SU-DHL-6 (cell line): Measurements from ENCODE around the gene TACR1.

Experiments used
- H2AFZ ChIP-seq: fragments of 200-600 bp; sonication (generic); 2 replicates; pipeline ENCODE4 v1.6.1; 2014; ENCODE audit warnings: low read depth, mild to moderate bottlenecking, moderate library complexity, mixed read lengths, antibody characterized with exemption, low read length; ENCODE audit not compliant: severe bottlenecking
- H3F3A ChIP-seq: fragments of 200-600 bp; shearing (Covaris generic); 2 replicates; pipeline ENCODE4 v1.6.0; 2016; ENCODE audit warnings: antibody characterized with exemption, mild to moderate bottlenecking; ENCODE audit not compliant: insufficient read depth
- H3K27ac ChIP-seq: fragments of 200-600 bp; sonication (generic); 2 replicates; pipeline ENCODE4 v1.5.1; 2016; ENCODE audit warnings: low read depth, mild to moderate bottlenecking, low read length, moderate library complexity, mixed read lengths
- H3K27me3 ChIP-seq: fragments of 200-600 bp; sonication (generic), shearing (Covaris generic); 2 replicates; pipeline ENCODE4 v1.6.0; 2014; ENCODE audit warnings: mild to moderate bottlenecking, low read length
- H3K36me3 ChIP-seq: fragments of 200-600 bp; sonication (generic); 2 replicates; pipeline ENCODE4 v1.6.1; 2014; ENCODE audit warnings: mild to moderate bottlenecking, low read length, mixed read lengths
- H3K4me2 ChIP-seq: fragments of 300-600, 200-600 bp; shearing (Covaris generic), sonication (generic); 2 replicates; pipeline ENCODE4 v1.6.0; 2014; ENCODE audit warnings: low read length, low read depth, mild to moderate bottlenecking; ENCODE audit not compliant: poor library complexity, severe bottlenecking
- H3K4me3 ChIP-seq: fragments of 200-600 bp; sonication (generic); 2 replicates; pipeline ENCODE4 v1.5.1; 2014; ENCODE audit warnings: antibody characterized with exemption, low read length, mild to moderate bottlenecking, mixed read lengths; ENCODE audit not compliant: insufficient read depth, poor library complexity, severe bottlenecking
- H3K79me2 ChIP-seq: fragments of 200-600 bp; sonication (generic); 2 replicates; pipeline ENCODE4 v1.6.1; 2014; ENCODE audit warnings: mild to moderate bottlenecking, low read length, moderate library complexity; ENCODE audit not compliant: insufficient read depth
- H3K9ac ChIP-seq: fragments of 200-600 bp; sonication (generic); 2 replicates; pipeline ENCODE4 v1.7.0; 2014; ENCODE audit warnings: mild to moderate bottlenecking, low read length
- H3K9me2 ChIP-seq: fragments of 200-600 bp; sonication (generic); replicated peaks from 2 replicates; pipeline ENCODE4 v1.6.1; 2014; ENCODE audit warnings: low read length; ENCODE audit not compliant: insufficient read depth
- H3K9me3 ChIP-seq: fragments of 200-600 bp; sonication (generic); 2 replicates; pipeline ENCODE4 v1.6.1; 2014; ENCODE audit warnings: low read length, mixed read lengths; ENCODE audit not compliant: insufficient read depth
- H4K20me1 ChIP-seq: fragments of 200-600 bp; sonication (generic); 2 replicates; pipeline ENCODE4 v1.6.1; 2014; ENCODE audit warnings: low read depth, mild to moderate bottlenecking, antibody characterized with exemption, low read length, moderate library complexity, mixed read lengths
- EZH2phosphoT487 ChIP-seq: fragments of 200-600 bp; sonication (generic), shearing (Covaris generic); conservative IDR thresholded peaks from 2 replicates; pipeline ENCODE4 v1.6.1; 2018; ENCODE audit warnings: mild to moderate bottlenecking, antibody characterized with exemption, low read length, moderate library complexity, mixed read lengths
- TF ChIP-seq, protein P1 (sequence below): fragments of 200-600 bp; sonication (generic); IDR thresholded peaks from one replicate; pipeline ENCODE4 v1.5.1; 2017; ENCODE audit warnings: antibody characterized with exemption, mild to moderate bottlenecking, low read length, moderate library complexity; ENCODE audit not compliant: insufficient read depth, poor library complexity, severe bottlenecking

Gene TACR1

DNA sequence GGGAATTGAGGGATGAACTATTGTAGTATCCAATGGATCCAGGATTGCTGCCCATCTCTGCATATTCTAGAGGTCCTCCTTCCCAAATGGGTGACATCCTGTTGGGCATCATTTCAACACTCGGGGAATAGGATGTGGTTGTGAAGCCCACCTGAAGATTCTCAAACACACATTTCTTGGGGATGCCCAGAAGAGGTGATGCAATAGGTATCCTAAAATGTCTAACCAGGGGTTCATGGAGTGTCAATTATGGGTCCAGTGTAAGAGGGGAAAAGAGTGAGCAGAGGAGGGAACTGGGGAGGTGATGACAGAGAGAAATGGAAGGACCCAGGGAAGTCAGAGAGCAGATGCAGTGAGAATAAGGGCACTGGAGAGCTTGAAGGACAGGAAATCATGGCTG, 188.7 kb downstream of the TACR1 start:
- TF ChIP-seq, protein P1, sequence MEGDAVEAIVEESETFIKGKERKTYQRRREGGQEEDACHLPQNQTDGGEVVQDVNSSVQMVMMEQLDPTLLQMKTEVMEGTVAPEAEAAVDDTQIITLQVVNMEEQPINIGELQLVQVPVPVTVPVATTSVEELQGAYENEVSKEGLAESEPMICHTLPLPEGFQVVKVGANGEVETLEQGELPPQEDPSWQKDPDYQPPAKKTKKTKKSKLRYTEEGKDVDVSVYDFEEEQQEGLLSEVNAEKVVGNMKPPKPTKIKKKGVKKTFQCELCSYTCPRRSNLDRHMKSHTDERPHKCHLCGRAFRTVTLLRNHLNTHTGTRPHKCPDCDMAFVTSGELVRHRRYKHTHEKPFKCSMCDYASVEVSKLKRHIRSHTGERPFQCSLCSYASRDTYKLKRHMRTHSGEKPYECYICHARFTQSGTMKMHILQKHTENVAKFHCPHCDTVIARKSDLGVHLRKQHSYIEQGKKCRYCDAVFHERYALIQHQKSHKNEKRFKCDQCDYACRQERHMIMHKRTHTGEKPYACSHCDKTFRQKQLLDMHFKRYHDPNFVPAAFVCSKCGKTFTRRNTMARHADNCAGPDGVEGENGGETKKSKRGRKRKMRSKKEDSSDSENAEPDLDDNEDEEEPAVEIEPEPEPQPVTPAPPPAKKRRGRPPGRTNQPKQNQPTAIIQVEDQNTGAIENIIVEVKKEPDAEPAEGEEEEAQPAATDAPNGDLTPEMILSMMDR: no peak
- TF ChIP-seq EZH2phosphoT487: no peak
- H3K79me2 ChIP-seq: no peaks in the 10 kb centered on the region
- H3K4me2 ChIP-seq: no peak overlapping the region
- H3K9me3 ChIP-seq: no peaks in the 10 kb centered on the region
- H3K27me3 ChIP-seq: no peaks in the 10 kb centered on the region
- no peaks in the 10 kb centered on the region for H3K36me3 ChIP-seq
- no peak overlapping the region for H3K9ac ChIP-seq
- no peak overlapping the region for H2AFZ ChIP-seq
- H4K20me1 ChIP-seq: no peaks in the 10 kb centered on the region
- no peak overlapping the region for H3K4me3 ChIP-seq
- no peaks in the 10 kb centered on the region for H3F3A ChIP-seq
- no peak overlapping the region for H3K27ac ChIP-seq
- no peaks in the 10 kb centered on the region for H3K9me2 ChIP-seq

DNA sequence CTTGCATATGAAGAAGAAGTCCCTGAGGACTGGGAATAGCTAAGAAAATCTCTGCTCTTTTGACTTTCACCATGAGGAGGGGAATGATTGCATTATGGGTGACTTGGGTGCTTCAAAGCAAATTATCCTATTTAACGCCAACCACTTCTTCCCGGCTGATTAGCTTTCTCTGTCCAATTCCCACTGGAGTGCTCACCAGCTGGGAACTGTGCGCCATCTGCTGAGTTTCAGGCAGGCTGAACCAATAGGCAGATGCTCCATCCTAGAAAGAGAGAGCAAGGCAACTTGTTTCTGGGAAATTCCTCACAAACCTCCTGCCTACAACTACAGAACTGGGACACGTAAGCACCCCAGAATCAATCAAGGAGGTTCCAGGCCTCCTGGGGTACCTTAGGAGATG, 191.5 kb downstream of the TACR1 start:
- Histone ChIP-seq H3K4me2 (no peak overlapping the region), H3K9me2 (no peaks in the 10 kb centered on the region), H3K9ac (no peak overlapping the region), H3K9me3 (no peaks in the 10 kb centered on the region), H3K79me2 (no peaks in the 10 kb centered on the region), H3K36me3 (no peaks in the 10 kb centered on the region), H3K27me3 (no peaks in the 10 kb centered on the region), H3K27ac (no peak overlapping the region), H3F3A (no peaks in the 10 kb centered on the region), H2AFZ (no peak overlapping the region), H3K4me3 (no peak overlapping the region), H4K20me1 (no peaks in the 10 kb centered on the region)
- TF ChIP-seq EZH2phosphoT487: no peak
- TF ChIP-seq, protein P1: no peak

DNA sequence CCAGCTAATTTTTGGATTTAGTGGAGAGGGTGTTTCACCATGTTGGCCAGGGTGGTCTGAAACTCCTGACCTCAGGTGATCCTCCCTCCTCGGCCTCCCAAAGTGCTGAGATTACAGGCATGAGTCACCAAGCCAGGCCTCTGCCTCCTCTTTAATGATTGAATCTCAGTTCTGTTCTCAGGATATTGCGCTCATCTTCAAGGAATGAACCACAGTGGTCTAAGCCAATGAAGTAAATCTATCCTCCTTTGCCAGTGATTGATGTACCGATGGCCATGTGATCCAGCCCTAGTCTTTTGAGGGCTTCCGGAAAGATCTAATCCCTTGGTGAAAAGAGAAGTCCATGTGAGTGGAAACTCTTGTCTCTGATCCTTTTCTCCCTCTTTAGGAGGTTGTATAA, 192.3 kb downstream of the TACR1 start:
- no peaks in the 10 kb centered on the region for H3K9me3 ChIP-seq

More for the DNA sequence above, 192.3 kb downstream of the TACR1 start:
- no peaks in the 10 kb centered on the region for H3K79me2 ChIP-seq
- no peak overlapping the region for H3K9ac ChIP-seq
- no peaks in the 10 kb centered on the region for H3K27me3 ChIP-seq
- no peak overlapping the region for H3K4me3 ChIP-seq
- no peaks in the 10 kb centered on the region for H3K9me2 ChIP-seq
- H3K36me3 ChIP-seq: no peaks in the 10 kb centered on the region
- no peak overlapping the region for H3K27ac ChIP-seq
- TF ChIP-seq, protein P1: no peak
- no peak for TF ChIP-seq EZH2phosphoT487
- H3F3A ChIP-seq: no peaks in the 10 kb centered on the region
- no peaks in the 10 kb centered on the region for H4K20me1 ChIP-seq
- no peak overlapping the region for H3K4me2 ChIP-seq
- no peak overlapping the region for H2AFZ ChIP-seq
